Sigmoid colon (tissue), 7 donors: Measurements from ENCODE around the gene PPP1R3C. TPM values are rescaled to one million over a fixed set of nuclear protein-coding genes. Genes with fewer than 3 reads are reported as not detected.

Experiments used
- DNase-seq: peaks from one replicate; pipeline ENCODE4 v3.0.0-alpha.2; 2019
- H3K27ac ChIP-seq, 4 donors: fragments of 200-600 bp; sonication (generic); one replicate each; pipeline ENCODE4 v1.5.1; 2016 to 2019; ENCODE audit warnings: mild to moderate bottlenecking in 1 of 4
- H3K27me3 ChIP-seq, 3 donors: fragments of 200-600 bp; sonication (generic); one replicate each; pipeline ENCODE4 v1.5.1; 2019; ENCODE audit warnings: mild to moderate bottlenecking in 1 of 3
- H3K36me3 ChIP-seq, 4 donors: fragments of 200-600 bp; sonication (generic); one replicate each; pipeline ENCODE4 v1.5.1; 2016 to 2019
- H3K4me1 ChIP-seq, 4 donors: fragments of 200-600 bp; sonication (generic); one replicate each; pipeline ENCODE4 v1.5.1; 2017 to 2019
- H3K4me3 ChIP-seq, 4 donors: fragments of 200-600 bp; sonication (generic); one replicate each; pipeline ENCODE4 v1.5.1; 2017 to 2019; ENCODE audit warnings: mild to moderate bottlenecking in 2 of 4, moderate library complexity in 1 of 4
- H3K9me3 ChIP-seq, 4 donors: fragments of 200-600 bp in 3 of 4; sonication (generic) in 3 of 4; one replicate each; pipeline versions ENCODE4 v1.5.1 to v1.6.1; 2013 to 2019
- EP300 ChIP-seq, 4 donors: sonication (generic); formaldehyde crosslinking; IDR thresholded peaks; one replicate each; pipeline ENCODE4 v1.6.1; 2017; ENCODE audit warnings: antibody characterized with exemption in 4 of 4
- POLR2A ChIP-seq, 2 donors: fragments of 450-650 bp; IDR thresholded peaks; one replicate each; pipeline ENCODE4 v1.6.1; 2016; ENCODE audit warnings: antibody characterized with exemption in 2 of 2, mild to moderate bottlenecking in 2 of 2, moderate library complexity in 2 of 2
- POLR2AphosphoS5 ChIP-seq, 4 donors: sonication (generic); formaldehyde crosslinking; IDR thresholded peaks; one replicate each; pipeline ENCODE4 v1.6.1; 2017; ENCODE audit warnings: antibody characterized with exemption in 4 of 4
- WGBS, 2 donors: extraction: QIAGEN DNeasy Blood & Tissue Kit; methylation state at CpG; one replicate each; pipeline ENCODE4 v1.1.7; 2013; 5-methylcytosine and 5-hydroxymethylcytosine counted together
- intact Hi-C: fragments of 100-400 bp; cut with DNase I; formaldehyde crosslinking; loops from one replicate; pipeline ENCODE4 v1.15.1; 2023
- polyA plus RNA-seq, 3 donors: library from polyadenylated mRNA; stranded (reverse); fragments of 200-250 nt; gene quantifications; one replicate each; pipeline ENCODE4 v1.2.3, GENCODE V29; 2013
- total RNA-seq, 4 donors: library from RNA; depleted of rRNA; stranded (reverse); fragments of >200 nt; gene quantifications; one replicate each; pipeline ENCODE4 v1.1.0, GENCODE V29; 2016
- TF ChIP-seq, protein P1 (sequence below), 4 experiments: fragments of 450-650 bp in 3 of 4; fragments of 200-600 bp in 1 of 4; IDR thresholded peaks; one replicate each; pipeline ENCODE4 v1.5.1; 2016 to 2019; ENCODE audit warnings: antibody characterized with exemption in 4 of 4, mild to moderate bottlenecking in 3 of 4, moderate library complexity in 2 of 4
- donor health status: healthy with polysubstance abuse.
- donor health status: Bipolar disorder and iron deficiency.
- donor health status: healthy.

The PPP1R3C gene
- total and polyA plus RNA-seq, 7 donors: 1.9 to 40.0 (median 23.7) TPM

DNA sequence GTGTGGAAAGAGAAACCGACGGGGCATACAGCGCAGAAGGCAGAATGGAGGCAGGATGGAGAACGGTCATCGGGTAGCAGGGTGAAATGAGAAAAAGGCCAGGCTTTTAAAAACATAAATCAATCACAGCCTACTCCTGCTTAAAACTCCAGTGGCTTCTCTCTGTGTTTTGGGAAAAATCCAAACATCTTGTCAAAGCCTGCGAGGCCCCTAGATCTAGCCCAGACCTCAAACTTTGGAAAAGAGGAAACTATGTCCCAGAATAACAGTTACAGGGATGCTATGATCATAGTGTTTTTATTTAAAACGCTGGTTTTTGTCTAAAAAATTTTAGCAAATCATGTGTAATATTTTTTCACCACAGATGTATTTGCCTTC is 41.1 kb downstream of the PPP1R3C start:
- no peaks in the 10 kb centered on the region for H3K27me3 ChIP-seq
- no peaks in the 10 kb centered on the region for H3K36me3 ChIP-seq
- DNase-seq: no peak
- peak overlapping the region; percentile 85 to 95 (median 90) for H3K27ac ChIP-seq
- 11 to 45% methylated on average over 7 of the region's 7 CpGs for WGBS, 2 donors
- TF ChIP-seq, protein P1, sequence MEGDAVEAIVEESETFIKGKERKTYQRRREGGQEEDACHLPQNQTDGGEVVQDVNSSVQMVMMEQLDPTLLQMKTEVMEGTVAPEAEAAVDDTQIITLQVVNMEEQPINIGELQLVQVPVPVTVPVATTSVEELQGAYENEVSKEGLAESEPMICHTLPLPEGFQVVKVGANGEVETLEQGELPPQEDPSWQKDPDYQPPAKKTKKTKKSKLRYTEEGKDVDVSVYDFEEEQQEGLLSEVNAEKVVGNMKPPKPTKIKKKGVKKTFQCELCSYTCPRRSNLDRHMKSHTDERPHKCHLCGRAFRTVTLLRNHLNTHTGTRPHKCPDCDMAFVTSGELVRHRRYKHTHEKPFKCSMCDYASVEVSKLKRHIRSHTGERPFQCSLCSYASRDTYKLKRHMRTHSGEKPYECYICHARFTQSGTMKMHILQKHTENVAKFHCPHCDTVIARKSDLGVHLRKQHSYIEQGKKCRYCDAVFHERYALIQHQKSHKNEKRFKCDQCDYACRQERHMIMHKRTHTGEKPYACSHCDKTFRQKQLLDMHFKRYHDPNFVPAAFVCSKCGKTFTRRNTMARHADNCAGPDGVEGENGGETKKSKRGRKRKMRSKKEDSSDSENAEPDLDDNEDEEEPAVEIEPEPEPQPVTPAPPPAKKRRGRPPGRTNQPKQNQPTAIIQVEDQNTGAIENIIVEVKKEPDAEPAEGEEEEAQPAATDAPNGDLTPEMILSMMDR (IDR thresholded peaks at IDR 0.05): no peak
- TF ChIP-seq POLR2A (IDR thresholded peaks at IDR 0.05) (no peak), EP300 (IDR thresholded peaks at IDR 0.05) (no peak), POLR2AphosphoS5 (IDR thresholded peaks at IDR 0.05) (no peak)
- no peaks in the 10 kb centered on the region for H3K9me3 ChIP-seq
- H3K4me3 ChIP-seq: peak overlapping the region in 1 of 4 donors; percentile 12
- intact Hi-C loops: no loop called here
- peaks cover 2 to 78% (median 71%) of the 10 kb centered on the region in 4 donors for H3K4me1 ChIP-seq

DNA sequence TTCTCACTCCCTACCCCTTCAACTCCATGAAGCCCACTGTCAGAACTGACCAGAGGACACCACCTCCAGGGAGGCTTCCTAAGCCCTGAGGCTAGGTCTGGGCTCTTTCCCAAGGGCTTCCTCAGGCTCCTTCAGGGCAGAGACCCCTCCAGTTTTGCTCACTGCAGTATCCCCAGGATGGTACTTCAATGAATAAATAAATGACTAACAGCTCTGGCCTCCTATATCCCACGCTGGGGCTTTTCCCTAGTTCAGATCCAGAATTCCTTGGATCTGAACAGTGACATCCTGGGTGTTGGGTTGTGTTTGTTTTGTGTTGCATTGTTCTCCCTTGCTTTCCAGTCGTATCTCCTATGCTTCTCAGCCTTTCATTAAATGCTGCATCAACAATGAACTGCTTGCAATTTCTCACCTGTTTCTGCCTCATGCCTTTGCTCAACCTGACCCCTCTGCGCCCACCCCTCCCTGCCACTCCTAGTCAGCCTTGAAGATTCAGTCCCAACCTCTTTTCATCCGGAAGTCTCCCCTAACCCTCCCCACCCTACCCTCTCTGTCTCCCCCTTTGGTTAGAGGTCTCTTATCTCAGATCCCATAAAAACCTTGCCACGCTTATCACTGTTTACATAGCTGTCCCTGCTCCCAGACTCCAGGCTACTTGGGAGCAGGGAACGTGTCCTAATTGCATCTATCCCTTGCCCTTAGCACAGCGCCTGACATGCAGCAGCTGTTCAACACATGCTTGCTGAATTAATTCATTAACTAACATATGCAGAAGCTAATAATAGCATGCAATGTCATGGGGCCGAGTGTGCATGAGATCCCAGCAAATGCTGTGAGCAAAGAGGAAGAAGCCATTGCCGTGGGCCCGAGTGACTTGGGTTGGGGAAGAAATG is 41.7 kb downstream of the PPP1R3C start:
- Histone ChIP-seq H3K9me3 (no peaks in the 10 kb centered on the region), H3K4me1 (peaks cover 2 to 72% (median 65%) of the 10 kb centered on the region in 4 donors), H3K27me3 (no peaks in the 10 kb centered on the region), H3K4me3 (peak overlapping the region in 1 of 4 donors; percentile 12), H3K27ac (peak overlapping the region; percentile 85 to 95 (median 90)), H3K36me3 (no peaks in the 10 kb centered on the region)
- DNase-seq: peak; percentile 78
- TF ChIP-seq EP300 (IDR thresholded peaks at IDR 0.05) (peak in 2 of 4 donors; percentile 13 to 41), POLR2AphosphoS5 (IDR thresholded peaks at IDR 0.05) (peak; percentile 13 to 72 (median 44)), POLR2A (IDR thresholded peaks at IDR 0.05) (no peak)
- TF ChIP-seq, protein P1 (IDR thresholded peaks at IDR 0.05): no peak
- intact Hi-C loops: no loop called here
- 10 to 40% methylated on average over 10 of the region's 10 CpGs for WGBS, 2 donors

DNA sequence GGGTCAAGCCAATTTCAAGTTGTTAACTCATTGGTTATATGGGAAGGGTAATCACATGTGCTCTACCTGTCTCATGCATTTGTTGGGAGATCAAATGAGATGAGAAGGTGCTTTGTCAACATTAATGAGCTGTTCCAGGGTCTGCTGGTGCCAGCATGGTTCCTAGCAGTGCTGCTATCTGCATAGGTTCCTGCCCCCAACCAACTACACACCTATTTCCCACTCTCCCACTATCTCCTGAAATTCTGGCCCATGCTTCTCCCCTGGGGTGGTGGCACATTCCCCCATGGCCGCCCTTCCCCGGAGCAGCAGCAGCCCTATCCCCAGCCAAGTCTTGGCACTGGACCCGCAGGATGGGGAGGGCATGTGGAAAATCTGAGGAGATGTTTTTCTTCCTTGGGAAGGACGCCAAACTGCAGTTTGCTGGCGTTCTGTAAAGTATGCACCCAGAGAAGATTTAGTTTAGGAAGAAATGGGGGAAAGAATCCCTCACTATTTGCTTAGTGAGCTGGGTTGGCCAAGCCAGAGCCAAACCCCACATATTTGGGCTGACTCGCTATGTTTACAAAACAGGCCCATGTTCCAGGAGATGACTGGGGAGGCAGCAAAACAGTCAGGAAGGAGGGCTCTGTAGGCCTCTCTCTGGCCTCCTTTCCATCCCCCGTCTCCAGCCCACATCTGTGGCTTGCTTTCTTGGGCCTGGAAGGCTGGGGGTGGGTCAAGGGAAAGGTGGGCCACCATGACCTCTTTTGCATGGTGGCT is 42.5 kb downstream of the PPP1R3C start:
- Histone ChIP-seq H3K36me3 (no peaks in the 10 kb centered on the region), H3K27ac (peak overlapping the region; percentile 85 to 95 (median 90)), H3K27me3 (no peaks in the 10 kb centered on the region), H3K4me3 (no peak overlapping the region), H3K9me3 (no peaks in the 10 kb centered on the region), H3K4me1 (peaks cover 2 to 67% (median 62%) of the 10 kb centered on the region in 4 donors)
- 22 to 62% methylated on average over 7 of the region's 7 CpGs for WGBS, 2 donors
- intact Hi-C loops: no loop called here
- TF ChIP-seq POLR2A (IDR thresholded peaks at IDR 0.05): no peak
- peak; percentile 30 to 66 (median 50) for TF ChIP-seq POLR2AphosphoS5 (IDR thresholded peaks at IDR 0.05)
- DNase-seq: peak; percentile 89

DNA sequence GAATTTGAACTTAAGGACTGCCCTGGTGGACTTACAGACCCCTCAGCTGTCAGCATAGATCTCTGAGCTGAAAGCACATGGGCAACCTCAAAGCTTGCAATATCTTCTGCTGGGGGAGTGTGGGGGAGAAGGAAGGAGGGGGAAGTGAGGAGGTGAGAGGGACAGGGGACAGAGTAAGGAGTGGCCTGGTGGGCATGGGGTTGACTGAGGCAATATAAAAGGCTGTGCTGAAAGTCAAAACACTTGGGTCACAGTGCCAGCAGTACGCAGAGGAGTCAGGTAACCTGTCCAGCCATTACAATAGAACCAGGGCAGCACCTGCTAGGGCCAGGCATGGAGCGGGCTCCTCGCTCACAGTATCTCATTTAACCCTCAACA is 43.2 kb downstream of the PPP1R3C start:
- no peaks in the 10 kb centered on the region for H3K36me3 ChIP-seq
- no peak for DNase-seq
- intact Hi-C loops: loop anchor here (2.0 kb wide), 1 partner anchor 43 kb away; the partner anchor contains the start of gene PPP1R3C
- TF ChIP-seq POLR2AphosphoS5 (IDR thresholded peaks at IDR 0.05) (no peak), EP300 (IDR thresholded peaks at IDR 0.05) (no peak)
- TF ChIP-seq, protein P1 (IDR thresholded peaks at IDR 0.05): no peak
- no peaks in the 10 kb centered on the region for H3K9me3 ChIP-seq
- H3K27me3 ChIP-seq: no peaks in the 10 kb centered on the region
- no peak overlapping the region for H3K4me3 ChIP-seq
- peaks cover 2 to 67% (median 62%) of the 10 kb centered on the region in 4 donors for H3K4me1 ChIP-seq
- 92 to 98% methylated on average over 3 of the region's 3 CpGs for WGBS, 2 donors
- H3K27ac ChIP-seq: peak overlapping the region; percentile 85 to 95 (median 90)
